ENCODE measurements around the gene CTNNBIP1.
A peak's percentile ranks its signal among the peaks of the same experiment; 100 is the strongest.

DNA sequence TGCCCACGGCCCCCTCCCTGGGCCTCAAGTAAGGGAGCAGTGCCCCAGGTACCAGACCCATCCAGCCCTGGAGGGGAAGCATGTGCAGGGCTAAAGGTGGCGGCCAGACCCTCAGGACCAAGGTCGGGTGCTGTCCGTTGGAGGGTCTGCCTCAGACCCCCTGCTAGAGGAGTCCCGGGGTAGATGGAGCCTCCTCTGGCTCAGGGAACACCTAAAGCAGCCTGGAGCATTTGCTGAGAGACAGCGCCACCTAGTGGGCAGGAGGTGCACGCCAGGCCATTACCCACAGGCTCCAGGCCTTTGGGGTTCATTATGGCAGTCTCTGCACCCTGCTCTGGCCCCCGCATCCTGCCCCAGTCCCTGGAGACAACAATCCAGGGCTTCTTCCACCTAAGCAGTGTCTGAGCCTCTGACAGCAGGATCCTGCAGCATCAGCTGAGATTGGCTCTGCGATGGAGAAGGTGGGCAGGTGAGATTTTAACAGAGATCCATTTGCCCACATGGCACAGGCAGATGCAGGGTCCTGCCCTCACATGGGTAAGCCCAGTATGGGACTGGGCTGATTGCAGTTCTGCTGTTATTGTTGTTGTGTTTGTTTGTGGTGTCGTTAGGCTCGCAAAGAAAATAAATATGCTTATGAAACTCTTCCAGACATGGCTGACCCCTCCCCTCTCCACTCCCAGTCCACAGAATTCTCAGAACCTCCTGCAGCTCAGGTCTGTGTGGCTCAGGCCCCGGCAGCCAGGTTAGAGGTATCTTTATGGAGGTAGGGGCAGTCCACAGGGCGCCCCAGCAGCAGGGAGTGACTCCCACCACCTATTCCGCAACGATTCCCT, 42.4 kb downstream of the CTNNBIP1 start:
- TF ChIP-seq, protein P1, sequence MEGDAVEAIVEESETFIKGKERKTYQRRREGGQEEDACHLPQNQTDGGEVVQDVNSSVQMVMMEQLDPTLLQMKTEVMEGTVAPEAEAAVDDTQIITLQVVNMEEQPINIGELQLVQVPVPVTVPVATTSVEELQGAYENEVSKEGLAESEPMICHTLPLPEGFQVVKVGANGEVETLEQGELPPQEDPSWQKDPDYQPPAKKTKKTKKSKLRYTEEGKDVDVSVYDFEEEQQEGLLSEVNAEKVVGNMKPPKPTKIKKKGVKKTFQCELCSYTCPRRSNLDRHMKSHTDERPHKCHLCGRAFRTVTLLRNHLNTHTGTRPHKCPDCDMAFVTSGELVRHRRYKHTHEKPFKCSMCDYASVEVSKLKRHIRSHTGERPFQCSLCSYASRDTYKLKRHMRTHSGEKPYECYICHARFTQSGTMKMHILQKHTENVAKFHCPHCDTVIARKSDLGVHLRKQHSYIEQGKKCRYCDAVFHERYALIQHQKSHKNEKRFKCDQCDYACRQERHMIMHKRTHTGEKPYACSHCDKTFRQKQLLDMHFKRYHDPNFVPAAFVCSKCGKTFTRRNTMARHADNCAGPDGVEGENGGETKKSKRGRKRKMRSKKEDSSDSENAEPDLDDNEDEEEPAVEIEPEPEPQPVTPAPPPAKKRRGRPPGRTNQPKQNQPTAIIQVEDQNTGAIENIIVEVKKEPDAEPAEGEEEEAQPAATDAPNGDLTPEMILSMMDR (IDR thresholded peaks at IDR 0.05): peak; percentile 93 to 99 (median 95)
- TF ChIP-seq POLR2A (IDR thresholded peaks at IDR 0.05): no peak
